ENCODE results near the gene HMGN2.

- no peak for TF ChIP-seq CTCF (optimal IDR thresholded peaks at IDR 0.05 in 1 of 3, IDR thresholded peaks at IDR 0.05 in 1 of 3, conservative IDR thresholded peaks at IDR 0.05 in 1 of 3; ENCODE audit: extremely low read depth in 1 of 3, insufficient read depth in 2 of 3, low read length in 3 of 3)
- TF ChIP-seq EZH2 (IDR thresholded peaks at IDR 0.05; ENCODE audit: low read length), result no peak
These were observed 12.6 kb upstream of the HMGN2 start for GRCh38 chr1:26459573-26460031.
